ENCODE data around the gene FBXO38. TPM values are rescaled to one million over a fixed set of nuclear protein-coding genes. Genes with fewer than 3 reads are reported as not detected.

The FBXO38 gene
- total RNA-seq, 4 donors from 2014 or later: 70.0 to 182 (median 79.3) TPM

GRCh38 chr5:148426514-148426913 lies 42.8 kb downstream of the FBXO38 start:
- intact Hi-C loops (cut with DNase I; ENCODE audit: low total_unique reads) (no loop called here), in situ Hi-C loops (cut with MboI; ENCODE audit: low pct_ligation_motif_present in 1 of 4, low pct_unique_long_range_greater_than_20kb in 1 of 4, low sequenced_read_pairs in 3 of 4) (loop anchor here in 2 of 4 donors (25.0 kb wide), 1 partner anchor 611 kb away; no protein-coding TSS in a partner anchor)
- DNase-seq: no peak
- Histone ChIP-seq H3K36me3 (peaks cover 0 to 64% (median 30%) of the 10 kb centered on the region in 4 donors), H3K27me3 (no peaks in the 10 kb centered on the region), H3K4me1 (no peaks in the 10 kb centered on the region), H3K27ac (no peak overlapping the region), H3K4me3 (no peak overlapping the region), H3K9me3 (no peaks in the 10 kb centered on the region)
- TF ChIP-seq CTCF (IDR thresholded peaks at IDR 0.05): no peak

- Histone ChIP-seq H3K36me3 (peaks cover 0 to 54% (median 27%) of the 10 kb centered on the region in 4 donors), H3K27me3 (no peaks in the 10 kb centered on the region), H3K4me3 (no peak overlapping the region), H3K4me1 (no peaks in the 10 kb centered on the region), H3K9me3 (no peaks in the 10 kb centered on the region), H3K27ac (no peak overlapping the region)
- whole genome bisulfite sequencing, 2 donors (ENCODE audit: low coverage in 1 of 2): 80 to 90% methylated on average over 6 to 14 of the region's 14 CpGs
- in situ Hi-C loops (cut with MboI; ENCODE audit: low pct_ligation_motif_present in 1 of 4, low pct_unique_long_range_greater_than_20kb in 1 of 4, low sequenced_read_pairs in 3 of 4): loop anchor here in 2 of 4 donors (25.0 kb wide), 1 partner anchor 610 kb away; no protein-coding TSS in a partner anchor
- intact Hi-C loops (cut with DNase I; ENCODE audit: low total_unique reads): no loop called here
- no peak for TF ChIP-seq CTCF (IDR thresholded peaks at IDR 0.05)
- TF ChIP-seq POLR2A (IDR thresholded peaks at IDR 0.05): no peak
- no peak for TF ChIP-seq EP300 (IDR thresholded peaks at IDR 0.05; ENCODE audit: low read depth)
- TF ChIP-seq POLR2AphosphoS5 (IDR thresholded peaks at IDR 0.05): no peak
- DNase-seq: no peak
Observed at GRCh38 chr5:148427370-148428042, 43.7 kb downstream of the FBXO38 start.

GRCh38 chr5:148428848-148429247 lies 45.1 kb downstream of the FBXO38 start:
- in situ Hi-C loops (cut with MboI; ENCODE audit: low pct_ligation_motif_present in 1 of 4, low pct_unique_long_range_greater_than_20kb in 1 of 4, low sequenced_read_pairs in 3 of 4) (loop anchor here in 2 of 4 donors (25.0 kb wide), 1 partner anchor 608 kb away; no protein-coding TSS in a partner anchor), intact Hi-C loops (cut with DNase I; ENCODE audit: low total_unique reads) (no loop called here)
- no peak overlapping the region for H3K4me3 ChIP-seq
- H3K9me3 ChIP-seq: no peaks in the 10 kb centered on the region
- peaks cover 0 to 49% (median 22%) of the 10 kb centered on the region in 4 donors for H3K36me3 ChIP-seq
- no peaks in the 10 kb centered on the region for H3K4me1 ChIP-seq
- TF ChIP-seq CTCF (IDR thresholded peaks at IDR 0.05) (no peak), POLR2AphosphoS5 (IDR thresholded peaks at IDR 0.05) (no peak), EP300 (IDR thresholded peaks at IDR 0.05; ENCODE audit: low read depth) (no peak), POLR2A (IDR thresholded peaks at IDR 0.05) (no peak)
- WGBS, 2 donors (ENCODE audit: low coverage in 1 of 2): 87 to 88% methylated on average over 2 of the region's 2 CpGs
- no peaks in the 10 kb centered on the region for H3K27me3 ChIP-seq
- DNase-seq: no peak
- no peak overlapping the region for H3K27ac ChIP-seq

- no peaks in the 10 kb centered on the region for H3K9me3 ChIP-seq
- no peaks in the 10 kb centered on the region for H3K27me3 ChIP-seq
- no peak for DNase-seq
- H3K4me1 ChIP-seq: no peaks in the 10 kb centered on the region
- H3K36me3 ChIP-seq: peaks cover 0 to 42% (median 9%) of the 10 kb centered on the region in 4 donors
- no peak for TF ChIP-seq POLR2A (IDR thresholded peaks at IDR 0.05)
- no peak for TF ChIP-seq POLR2AphosphoS5 (IDR thresholded peaks at IDR 0.05)
- TF ChIP-seq EP300 (IDR thresholded peaks at IDR 0.05; ENCODE audit: low read depth): no peak
- no peak for TF ChIP-seq CTCF (IDR thresholded peaks at IDR 0.05)
- intact Hi-C loops (cut with DNase I; ENCODE audit: low total_unique reads): no loop called here
- 93 to 95% methylated on average over 3 of the region's 3 CpGs for WGBS, 2 donors (ENCODE audit: low coverage in 1 of 2)
- H3K4me3 ChIP-seq: no peak overlapping the region
- in situ Hi-C loops (cut with MboI; ENCODE audit: low pct_ligation_motif_present in 1 of 4, low pct_unique_long_range_greater_than_20kb in 1 of 4, low sequenced_read_pairs in 3 of 4): loop anchor here in 2 of 4 donors (25.0 kb wide), 1 partner anchor 603 kb away; no protein-coding TSS in a partner anchor
- no peak overlapping the region for H3K27ac ChIP-seq
Observed at GRCh38 chr5:148433826-148434225, 50.1 kb downstream of the FBXO38 start.
